GM19463 (cell line): Measurements from ENCODE around the gene TUBGCP4.

Source experiments
- ATAC-seq: cut with Tn5 transposase; IDR thresholded peaks from one replicate; pipeline ENCODE4 v1.9.1; 2021; ENCODE audit warnings: mild to moderate bottlenecking, moderate library complexity; ENCODE audit not compliant: unreplicated experiment

Gene TUBGCP4

GRCh38 chr15:43402255-43402654 is 31.4 kb downstream of the TUBGCP4 start:
- ATAC-seq: no peak

- ATAC-seq: no peak
These were observed 32.7 kb downstream of the TUBGCP4 start for GRCh38 chr15:43403616-43404015.

- no peak for ATAC-seq
These were observed 33.2 kb downstream of the TUBGCP4 start for GRCh38 chr15:43404130-43404529.

- no peak for ATAC-seq
These were observed 35.3 kb downstream of the TUBGCP4 start for GRCh38 chr15:43406189-43406588.

GRCh38 chr15:43406808-43407207 is 35.9 kb downstream of the TUBGCP4 start:
- ATAC-seq: no peak

GRCh38 chr15:43408789-43409188 is 37.9 kb downstream of the TUBGCP4 start:
- no peak for ATAC-seq

- ATAC-seq: no peak
These were observed 39.8 kb downstream of the TUBGCP4 start for GRCh38 chr15:43410572-43411214.

- ATAC-seq: no peak
These were observed 41.2 kb downstream of the TUBGCP4 start for GRCh38 chr15:43412096-43412495.

GRCh38 chr15:43414196-43414595 is 43.3 kb downstream of the TUBGCP4 start:
- ATAC-seq: no peak

- ATAC-seq: no peak
These were observed 49.5 kb downstream of the TUBGCP4 start for GRCh38 chr15:43420435-43420834.

GRCh38 chr15:43420876-43421275 is 50.0 kb downstream of the TUBGCP4 start:
- no peak for ATAC-seq

GRCh38 chr15:43423793-43424192 is 52.9 kb downstream of the TUBGCP4 start:
- ATAC-seq: no peak

GRCh38 chr15:43429687-43430086 is 58.8 kb downstream of the TUBGCP4 start:
- ATAC-seq: no peak

GRCh38 chr15:43433165-43433564 is 62.3 kb downstream of the TUBGCP4 start:
- ATAC-seq: no peak

GRCh38 chr15:43433661-43434303 is 62.9 kb downstream of the TUBGCP4 start:
- ATAC-seq: no peak

- ATAC-seq: no peak
These were observed 63.5 kb downstream of the TUBGCP4 start for GRCh38 chr15:43434446-43434845.

- no peak for ATAC-seq
These were observed 65.5 kb downstream of the TUBGCP4 start for GRCh38 chr15:43436395-43436794.

GRCh38 chr15:43439268-43439667 is 68.4 kb downstream of the TUBGCP4 start:
- ATAC-seq: no peak

- peak; percentile 77 for ATAC-seq
These were observed 69.9 kb downstream of the TUBGCP4 start for GRCh38 chr15:43440721-43441281.

GRCh38 chr15:43441316-43441715 is 70.4 kb downstream of the TUBGCP4 start:
- no peak for ATAC-seq

GRCh38 chr15:43446344-43446743 is 75.4 kb downstream of the TUBGCP4 start:
- no peak for ATAC-seq

- ATAC-seq: no peak
These were observed 79.1 kb downstream of the TUBGCP4 start for GRCh38 chr15:43449981-43450380.
